Activated CD4-positive, alpha-beta T cell treated with anti-CD3 and anti-CD28 coated beads, Interleukin-2, amount 50 U/mL, for 48 hours (primary cell): ENCODE data around the gene VPS8.
"Not testable (repeated sequence)": the region's sequence is repeated elsewhere in the genome, so short reads cannot be mapped to it uniquely, and the experiment has no call there.

Experiments
- DNase-seq, 2 experiments: peaks; one replicate each; pipeline ENCODE4 v3.0.0-alpha.2; 2020

VPS8 gene

GRCh38 chr3:185017584-185017983, 205.6 kb downstream of the VPS8 start:
- not testable (repeated sequence) for DNase-seq

- not testable (repeated sequence) for DNase-seq
These were observed 206.0 kb downstream of the VPS8 start for GRCh38 chr3:185017996-185018395.

- no peak for DNase-seq
These were observed 209.3 kb downstream of the VPS8 start for GRCh38 chr3:185021256-185021655.

- DNase-seq = no peak
These were observed 212.4 kb downstream of the VPS8 start for GRCh38 chr3:185024406-185024805.

- no peak for DNase-seq
These were observed 213.0 kb downstream of the VPS8 start for GRCh38 chr3:185024966-185025365.

- DNase-seq = no peak
These were observed 216.2 kb downstream of the VPS8 start for GRCh38 chr3:185028121-185028520.

- no peak for DNase-seq
These were observed 217.1 kb downstream of the VPS8 start for GRCh38 chr3:185029086-185029485.

- no peak for DNase-seq
These were observed 218.4 kb downstream of the VPS8 start for GRCh38 chr3:185030399-185030798.

GRCh38 chr3:185030951-185031350, 219.0 kb downstream of the VPS8 start:
- no peak for DNase-seq

GRCh38 chr3:185037801-185038200, 225.8 kb downstream of the VPS8 start:
- no peak for DNase-seq

GRCh38 chr3:185040425-185040824, 228.5 kb downstream of the VPS8 start:
- DNase-seq = no peak

GRCh38 chr3:185041540-185041939, 229.6 kb downstream of the VPS8 start:
- DNase-seq = no peak

- no peak for DNase-seq
These were observed 230.5 kb downstream of the VPS8 start for GRCh38 chr3:185042312-185043050.

GRCh38 chr3:185046164-185046515, 234.2 kb downstream of the VPS8 start:
- DNase-seq = no peak

- DNase-seq = no peak
These were observed 234.6 kb downstream of the VPS8 start for GRCh38 chr3:185046603-185047002.

GRCh38 chr3:185049710-185050109, 237.7 kb downstream of the VPS8 start:
- DNase-seq = no peak

GRCh38 chr3:185051801-185052200, 239.8 kb downstream of the VPS8 start:
- DNase-seq = no peak

- no peak for DNase-seq
These were observed 240.7 kb downstream of the VPS8 start for GRCh38 chr3:185052631-185053030.

GRCh38 chr3:185056908-185057307, 244.9 kb downstream of the VPS8 start:
- DNase-seq = no peak

- DNase-seq = no peak
These were observed 245.9 kb downstream of the VPS8 start for GRCh38 chr3:185057829-185058228.

- DNase-seq = no peak
These were observed 246.8 kb downstream of the VPS8 start for GRCh38 chr3:185058796-185059195.

GRCh38 chr3:185059766-185060165, 247.8 kb downstream of the VPS8 start:
- DNase-seq = no peak

- no peak for DNase-seq
These were observed 248.7 kb downstream of the VPS8 start for GRCh38 chr3:185060655-185061054.

GRCh38 chr3:185062191-185062590, 250.2 kb downstream of the VPS8 start:
- DNase-seq = no peak

- no peak for DNase-seq
These were observed 251.5 kb downstream of the VPS8 start for GRCh38 chr3:185063431-185063830.
